HEK293 (cell line): ENCODE data around the gene DRICH1.

Experiments
- CTCF ChIA-PET: fragments of 350-600 bp; formaldehyde crosslinking; extraction: SDS; loops from one replicate; lab custom pipeline; 2021; ENCODE audit warnings: antibody characterized with exemption; lab: Yijun Ruan, JAX
- POLR2A ChIA-PET: fragments of 300-600 bp; formaldehyde crosslinking; extraction: SDS; loops from one replicate; lab custom pipeline; 2020; ENCODE audit warnings: antibody characterized with exemption, inconsistent platforms; lab: Yijun Ruan, JAX
- H3K27ac ChIP-seq: fragments of 200-500 bp; sonication (Bioruptor generic); 2 replicates; pipeline ENCODE4 v1.5.1; 2014; ENCODE audit warnings: low read depth, low read length, control low read depth, inconsistent platforms; ENCODE audit errors: extremely low read depth
- H3K36me3 ChIP-seq, 2 experiments: fragments of 200-500 bp in 1 of 2; sonication (Bioruptor generic) in 1 of 2; 1 replicate in 1 of 2; 2 replicates in 1 of 2; pipeline ENCODE4 v1.5.1; 2014 to 2017; ENCODE audit warnings: inconsistent platforms in 2 of 2, low read length in 2 of 2; ENCODE audit not compliant: control insufficient read depth in 2 of 2, insufficient read depth in 1 of 2
- H3K4me1 ChIP-seq: fragments of 200-500 bp; sonication (Bioruptor generic); 2 replicates; pipeline ENCODE4 v1.5.1; 2014; ENCODE audit warnings: mild to moderate bottlenecking, low read length, inconsistent platforms; ENCODE audit not compliant: control insufficient read depth, insufficient read depth
- H3K4me3 ChIP-seq: 2 replicates; pipeline ENCODE4 v1.5.1; 2011; ENCODE audit warnings: low read depth, mild to moderate bottlenecking, control low read depth, low read length, moderate library complexity
- H3K9me3 ChIP-seq: fragments of 200-500 bp; sonication (Bioruptor generic); 2 replicates; pipeline ENCODE4 v1.5.1; 2014; ENCODE audit warnings: low read depth, low read length, inconsistent platforms; ENCODE audit not compliant: control insufficient read depth, insufficient read depth
- BCL11B ChIP-seq: fragments of 450-650 bp; formaldehyde crosslinking; IDR thresholded peaks from 2 replicates; pipeline ENCODE4 v1.5.1; 2016; ENCODE audit warnings: low read depth, missing biosample characterization, missing genetic modification characterization
- CTCF ChIP-seq: fragments of 450-650 bp; formaldehyde crosslinking; IDR thresholded peaks from 2 replicates; pipeline ENCODE4 v1.5.1; 2016; ENCODE audit warnings: missing biosample characterization, missing genetic modification characterization
- KLF7 ChIP-seq: fragments of 450-650 bp; formaldehyde crosslinking; IDR thresholded peaks from 2 replicates; pipeline ENCODE4 v1.5.1; 2016; ENCODE audit warnings: missing biosample characterization, missing genetic modification characterization, borderline replicate concordance
- PRDM1 ChIP-seq: fragments of 450-650 bp; formaldehyde crosslinking; IDR thresholded peaks from 2 replicates; pipeline ENCODE4; 2016; ENCODE audit warnings: missing biosample characterization, missing genetic modification characterization
- SCRT2 ChIP-seq: fragments of 450-650 bp; formaldehyde crosslinking; IDR thresholded peaks from 2 replicates; pipeline ENCODE4 v1.5.1; 2016; ENCODE audit warnings: missing biosample characterization, missing genetic modification characterization
- ZBTB11 ChIP-seq: fragments of 450-650 bp; formaldehyde crosslinking; conservative IDR thresholded peaks from 2 replicates; pipeline ENCODE4 v1.5.1; 2016; ENCODE audit warnings: low read depth, missing biosample characterization, missing genetic modification characterization
- ZFP37 ChIP-seq: fragments of 450-650 bp; formaldehyde crosslinking; IDR thresholded peaks from 2 replicates; pipeline ENCODE4 v1.5.1; 2016; ENCODE audit warnings: missing biosample characterization, missing genetic modification characterization
- ZFP69B ChIP-seq: fragments of 450-650 bp; formaldehyde crosslinking; IDR thresholded peaks from 2 replicates; pipeline ENCODE4 v1.5.1; 2016; ENCODE audit warnings: missing biosample characterization, missing genetic modification characterization
- ZNF223 ChIP-seq: fragments of 450-650 bp; formaldehyde crosslinking; IDR thresholded peaks from 2 replicates; pipeline ENCODE4 v1.5.1; 2016; ENCODE audit warnings: missing biosample characterization, missing genetic modification characterization
- ZNF274 ChIP-seq, 2 experiments: fragments of 200-500 bp in 1 of 2; fragments of 450-650 bp in 1 of 2; sonication (Bioruptor generic) in 1 of 2; formaldehyde crosslinking in 1 of 2; IDR thresholded peaks; 2 replicates each; pipeline versions ENCODE4 v1.5.1 to v1.6.1; 2014 to 2016; ENCODE audit warnings: borderline replicate concordance in 1 of 2, inconsistent platforms in 1 of 2, low read length in 1 of 2, missing biosample characterization in 1 of 2, missing genetic modification characterization in 1 of 2
- ZNF416 ChIP-seq: fragments of 450-650 bp; formaldehyde crosslinking; IDR thresholded peaks from 2 replicates; pipeline ENCODE4 v1.5.1; 2016; ENCODE audit warnings: missing biosample characterization, missing genetic modification characterization
- ZNF510 ChIP-seq: fragments of 450-650 bp; formaldehyde crosslinking; IDR thresholded peaks from 2 replicates; pipeline ENCODE4 v1.5.1; 2018; ENCODE audit warnings: mild to moderate bottlenecking, missing genetic modification characterization, missing biosample characterization; ENCODE audit not compliant: insufficient replicate concordance
- ZNF514 ChIP-seq: fragments of 450-650 bp; formaldehyde crosslinking; IDR thresholded peaks from 2 replicates; pipeline ENCODE4 v1.5.1; 2016; ENCODE audit warnings: missing biosample characterization, missing genetic modification characterization
- ZNF560 ChIP-seq: fragments of 450-650 bp; formaldehyde crosslinking; IDR thresholded peaks from 2 replicates; pipeline ENCODE4 v1.5.1; 2017; ENCODE audit warnings: missing biosample characterization, missing genetic modification characterization, borderline replicate concordance
- ZNF561 ChIP-seq: fragments of 450-650 bp; IDR thresholded peaks from 2 replicates; pipeline ENCODE4 v1.5.1; 2018; ENCODE audit warnings: missing biosample characterization, missing genetic modification characterization, borderline replicate concordance
- ZNF596 ChIP-seq: fragments of 450-650 bp; IDR thresholded peaks from 2 replicates; pipeline ENCODE4 v1.5.0; 2018; ENCODE audit warnings: missing biosample characterization, mild to moderate bottlenecking, missing genetic modification characterization, moderate library complexity
- ZNF600 ChIP-seq: fragments of 450-650 bp; formaldehyde crosslinking; IDR thresholded peaks from 2 replicates; pipeline ENCODE4 v1.5.1; 2016; ENCODE audit warnings: missing biosample characterization, missing genetic modification characterization
- ZNF610 ChIP-seq: fragments of 450-650 bp; formaldehyde crosslinking; IDR thresholded peaks from 2 replicates; pipeline ENCODE4 v1.5.1; 2016; ENCODE audit warnings: missing biosample characterization, missing genetic modification characterization, borderline replicate concordance
- ZNF645 ChIP-seq: fragments of 450-650 bp; formaldehyde crosslinking; IDR thresholded peaks from 2 replicates; pipeline ENCODE4; 2016; ENCODE audit warnings: missing biosample characterization, missing genetic modification characterization
- ZNF658 ChIP-seq: fragments of 450-650 bp; formaldehyde crosslinking; IDR thresholded peaks from 2 replicates; pipeline ENCODE4; 2016; ENCODE audit warnings: missing biosample characterization, missing genetic modification characterization
- ZNF837 ChIP-seq: fragments of 450-650 bp; formaldehyde crosslinking; IDR thresholded peaks from 2 replicates; pipeline ENCODE4 v1.5.1; 2016; ENCODE audit warnings: missing biosample characterization, missing genetic modification characterization
- ZSCAN16 ChIP-seq: fragments of 450-650 bp; formaldehyde crosslinking; IDR thresholded peaks from 2 replicates; pipeline ENCODE4 v1.5.1; 2016; ENCODE audit warnings: missing biosample characterization, missing genetic modification characterization
- TF ChIP-seq, protein P1 (sequence below): sonication (generic); formaldehyde crosslinking; IDR thresholded peaks from 2 replicates; pipeline ENCODE4 v1.8.1; 2022; ENCODE audit warnings: mild to moderate bottlenecking, moderate library complexity, missing genetic modification reagents
- TF ChIP-seq, protein P2 (sequence below): fragments of 450-650 bp; formaldehyde crosslinking; IDR thresholded peaks from 2 replicates; pipeline ENCODE4 v1.5.1; 2016; ENCODE audit warnings: missing biosample characterization, missing genetic modification characterization
- TF ChIP-seq, protein P3 (sequence below): fragments of 450-650 bp; formaldehyde crosslinking; IDR thresholded peaks from 2 replicates; pipeline ENCODE4 v1.5.1; 2016; ENCODE audit warnings: missing biosample characterization, missing genetic modification characterization

The DRICH1 gene

DNA sequence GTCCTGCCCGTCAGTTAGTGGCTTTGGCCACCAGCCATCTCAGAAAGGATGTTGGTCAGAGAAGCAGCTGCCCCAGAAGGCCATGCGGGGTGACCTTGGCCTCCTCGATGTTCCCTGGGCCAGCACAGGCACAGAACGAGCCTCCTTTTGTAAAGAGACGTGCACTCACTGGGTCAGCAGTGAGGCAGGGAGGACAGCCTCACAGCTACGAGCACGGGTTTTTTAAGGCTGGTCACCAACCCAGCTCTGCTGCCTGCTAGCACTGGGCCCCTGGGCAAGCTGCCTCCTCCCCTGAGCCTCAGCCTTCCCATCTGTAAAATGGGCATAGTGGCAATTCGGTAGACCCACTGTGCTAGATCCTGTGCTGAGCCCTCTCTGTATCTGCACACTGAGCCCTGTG lies 62.8 kb downstream of the DRICH1 start (continued):
- TF ChIP-seq, protein P1, sequence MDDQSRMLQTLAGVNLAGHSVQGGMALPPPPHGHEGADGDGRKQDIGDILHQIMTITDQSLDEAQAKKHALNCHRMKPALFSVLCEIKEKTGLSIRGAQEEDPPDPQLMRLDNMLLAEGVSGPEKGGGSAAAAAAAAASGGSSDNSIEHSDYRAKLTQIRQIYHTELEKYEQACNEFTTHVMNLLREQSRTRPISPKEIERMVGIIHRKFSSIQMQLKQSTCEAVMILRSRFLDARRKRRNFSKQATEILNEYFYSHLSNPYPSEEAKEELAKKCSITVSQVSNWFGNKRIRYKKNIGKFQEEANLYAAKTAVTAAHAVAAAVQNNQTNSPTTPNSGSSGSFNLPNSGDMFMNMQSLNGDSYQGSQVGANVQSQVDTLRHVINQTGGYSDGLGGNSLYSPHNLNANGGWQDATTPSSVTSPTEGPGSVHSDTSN = no peak
- TF ChIP-seq PRDM1 (tag by site-specific recombination) = no peak
- TF ChIP-seq ZFP69B (tag by site-specific recombination) = no peak
- TF ChIP-seq KLF7 = no peak
- no peak for TF ChIP-seq CTCF (tag by site-specific recombination)
- no peak for TF ChIP-seq ZNF561 (tag by site-specific recombination)
- TF ChIP-seq ZNF837 (tag by site-specific recombination) = no peak
- TF ChIP-seq ZNF510 (tag by site-specific recombination) = no peak
- TF ChIP-seq ZNF416 (tag by site-specific recombination) = no peak

GRCh38 chr22:23566705-23567475 lies 65.2 kb downstream of the DRICH1 start:
- Histone ChIP-seq H3K4me1 (no peaks in the 10 kb centered on the region; the same call in 1 of the 2 replicates), H3K27ac (no peak overlapping the region), H3K9me3 (no peaks in the 10 kb centered on the region), H3K36me3 (no peaks in the 10 kb centered on the region), H3K4me3 (peak overlapping the region; percentile 45)
- POLR2A ChIA-PET = no interaction called here
- CTCF ChIA-PET = no interaction called here
- TF ChIP-seq ZNF600 (tag by site-specific recombination) (no peak), ZNF514 (no peak), ZFP37 (tag by site-specific recombination) (no peak), ZNF596 (no peak), SCRT2 (no peak), ZNF658 (tag by site-specific recombination) (no peak), ZNF610 (no peak), ZNF274 (IDR thresholded peaks at IDR 0.05; ENCODE audit: low read length) (no peak), ZNF274 (tag by site-specific recombination; IDR thresholded peaks at IDR 0.05; ENCODE audit: borderline replicate concordance) (no peak), BCL11B (tag by site-specific recombination) (no peak), ZBTB11 (tag by site-specific recombination) (no peak), ZNF560 (tag by site-specific recombination) (no peak), ZSCAN16 (tag by site-specific recombination) (no peak), ZNF645 (tag by site-specific recombination) (no peak), ZNF223 (tag by site-specific recombination) (no peak)
- TF ChIP-seq, protein P2, sequence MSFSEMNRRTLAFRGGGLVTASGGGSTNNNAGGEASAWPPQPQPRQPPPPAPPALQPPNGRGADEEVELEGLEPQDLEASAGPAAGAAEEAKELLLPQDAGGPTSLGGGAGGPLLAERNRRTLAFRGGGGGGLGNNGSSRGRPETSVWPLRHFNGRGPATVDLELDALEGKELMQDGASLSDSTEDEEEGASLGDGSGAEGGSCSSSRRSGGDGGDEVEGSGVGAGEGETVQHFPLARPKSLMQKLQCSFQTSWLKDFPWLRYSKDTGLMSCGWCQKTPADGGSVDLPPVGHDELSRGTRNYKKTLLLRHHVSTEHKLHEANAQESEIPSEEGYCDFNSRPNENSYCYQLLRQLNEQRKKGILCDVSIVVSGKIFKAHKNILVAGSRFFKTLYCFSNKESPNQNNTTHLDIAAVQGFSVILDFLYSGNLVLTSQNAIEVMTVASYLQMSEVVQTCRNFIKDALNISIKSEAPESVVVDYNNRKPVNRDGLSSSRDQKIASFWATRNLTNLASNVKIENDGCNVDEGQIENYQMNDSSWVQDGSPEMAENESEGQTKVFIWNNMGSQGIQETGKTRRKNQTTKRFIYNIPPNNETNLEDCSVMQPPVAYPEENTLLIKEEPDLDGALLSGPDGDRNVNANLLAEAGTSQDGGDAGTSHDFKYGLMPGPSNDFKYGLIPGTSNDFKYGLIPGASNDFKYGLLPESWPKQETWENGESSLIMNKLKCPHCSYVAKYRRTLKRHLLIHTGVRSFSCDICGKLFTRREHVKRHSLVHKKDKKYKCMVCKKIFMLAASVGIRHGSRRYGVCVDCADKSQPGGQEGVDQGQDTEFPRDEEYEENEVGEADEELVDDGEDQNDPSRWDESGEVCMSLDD (tag by site-specific recombination) = no peak
- TF ChIP-seq, protein P3, sequence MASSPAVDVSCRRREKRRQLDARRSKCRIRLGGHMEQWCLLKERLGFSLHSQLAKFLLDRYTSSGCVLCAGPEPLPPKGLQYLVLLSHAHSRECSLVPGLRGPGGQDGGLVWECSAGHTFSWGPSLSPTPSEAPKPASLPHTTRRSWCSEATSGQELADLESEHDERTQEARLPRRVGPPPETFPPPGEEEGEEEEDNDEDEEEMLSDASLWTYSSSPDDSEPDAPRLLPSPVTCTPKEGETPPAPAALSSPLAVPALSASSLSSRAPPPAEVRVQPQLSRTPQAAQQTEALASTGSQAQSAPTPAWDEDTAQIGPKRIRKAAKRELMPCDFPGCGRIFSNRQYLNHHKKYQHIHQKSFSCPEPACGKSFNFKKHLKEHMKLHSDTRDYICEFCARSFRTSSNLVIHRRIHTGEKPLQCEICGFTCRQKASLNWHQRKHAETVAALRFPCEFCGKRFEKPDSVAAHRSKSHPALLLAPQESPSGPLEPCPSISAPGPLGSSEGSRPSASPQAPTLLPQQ (tag by site-specific recombination) = no peak
